GM13976 (cell line): ENCODE data around the gene WBP1L.

ENCODE experiments used
- DNase-seq: peaks from one replicate; pipeline ENCODE4 v3.0.0; 2012; ENCODE audit warnings: low spot score
- CTCF ChIP-seq: IDR thresholded peaks from 2 replicates; pipeline ENCODE4 v1.5.1; 2012; ENCODE audit warnings: borderline replicate concordance, mild to moderate bottlenecking; ENCODE audit not compliant: insufficient read depth; ENCODE audit errors: extremely low read depth, missing control alignments, control extremely low read depth
- in situ Hi-C: fragments of 300-500 bp; cut with MboI; formaldehyde crosslinking; loops from one replicate; pipeline ENCODE4 v1.12.0; 2022; ENCODE audit warnings: low sequenced_read_pairs, mixed read lengths, inconsistent platforms; ENCODE audit not compliant: unreplicated experiment

WBP1L gene

GRCh38 chr10:102826148-102826796, 82.5 kb downstream of the WBP1L start:
- no peak for DNase-seq
- no peak for TF ChIP-seq CTCF
- in situ Hi-C loops, result no loop called here

GRCh38 chr10:102827597-102827975, 83.8 kb downstream of the WBP1L start:
- in situ Hi-C loops, result no loop called here
- no peak for DNase-seq
- TF ChIP-seq CTCF, result no peak

- no peak for TF ChIP-seq CTCF
- in situ Hi-C loops, result no loop called here
- no peak for DNase-seq
These were observed 87.7 kb downstream of the WBP1L start for GRCh38 chr10:102831322-102832071.

GRCh38 chr10:102832248-102832647, 88.5 kb downstream of the WBP1L start:
- TF ChIP-seq CTCF, result no peak
- no peak for DNase-seq
- in situ Hi-C loops, result no loop called here

- TF ChIP-seq CTCF, result no peak
- DNase-seq, result no peak
- in situ Hi-C loops, result no loop called here
These were observed 89.2 kb downstream of the WBP1L start for GRCh38 chr10:102832987-102833386.

GRCh38 chr10:102834143-102834542, 90.4 kb downstream of the WBP1L start:
- no peak for DNase-seq
- in situ Hi-C loops, result no loop called here
- TF ChIP-seq CTCF, result no peak
